ENCODE measurements around the gene IVL.

DNA sequence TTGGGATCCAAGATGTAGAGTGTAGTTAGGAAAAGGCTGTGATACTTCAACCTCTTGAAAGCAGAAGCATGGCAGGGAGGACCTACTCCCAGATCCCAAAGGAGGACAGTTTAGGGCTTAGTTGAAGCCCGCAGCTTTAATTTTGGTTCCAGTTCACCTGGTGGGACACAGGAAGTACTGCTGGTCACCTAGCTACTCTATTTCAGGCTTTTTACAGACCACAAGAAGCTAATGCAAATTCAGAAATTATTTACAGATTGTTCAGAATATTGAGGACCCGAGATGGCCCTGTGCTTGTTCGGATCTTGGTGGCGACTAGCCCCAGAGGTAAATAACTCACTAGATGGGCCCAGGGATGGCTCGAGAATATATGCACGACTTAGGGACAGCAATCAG, 36.6 kb upstream of the IVL start:
- TF ChIP-seq, protein P1, sequence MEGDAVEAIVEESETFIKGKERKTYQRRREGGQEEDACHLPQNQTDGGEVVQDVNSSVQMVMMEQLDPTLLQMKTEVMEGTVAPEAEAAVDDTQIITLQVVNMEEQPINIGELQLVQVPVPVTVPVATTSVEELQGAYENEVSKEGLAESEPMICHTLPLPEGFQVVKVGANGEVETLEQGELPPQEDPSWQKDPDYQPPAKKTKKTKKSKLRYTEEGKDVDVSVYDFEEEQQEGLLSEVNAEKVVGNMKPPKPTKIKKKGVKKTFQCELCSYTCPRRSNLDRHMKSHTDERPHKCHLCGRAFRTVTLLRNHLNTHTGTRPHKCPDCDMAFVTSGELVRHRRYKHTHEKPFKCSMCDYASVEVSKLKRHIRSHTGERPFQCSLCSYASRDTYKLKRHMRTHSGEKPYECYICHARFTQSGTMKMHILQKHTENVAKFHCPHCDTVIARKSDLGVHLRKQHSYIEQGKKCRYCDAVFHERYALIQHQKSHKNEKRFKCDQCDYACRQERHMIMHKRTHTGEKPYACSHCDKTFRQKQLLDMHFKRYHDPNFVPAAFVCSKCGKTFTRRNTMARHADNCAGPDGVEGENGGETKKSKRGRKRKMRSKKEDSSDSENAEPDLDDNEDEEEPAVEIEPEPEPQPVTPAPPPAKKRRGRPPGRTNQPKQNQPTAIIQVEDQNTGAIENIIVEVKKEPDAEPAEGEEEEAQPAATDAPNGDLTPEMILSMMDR (IDR thresholded peaks at IDR 0.05; ENCODE audit: low read length) = no peak
- TF ChIP-seq EZH2phosphoT487 (IDR thresholded peaks at IDR 0.05; ENCODE audit: low read length) = no peak
